Stomach (tissue), 19 donors: Measurements from ENCODE around the gene SIKE1. TPM values are rescaled to one million over a fixed set of nuclear protein-coding genes. Genes with fewer than 3 reads are reported as not detected.
"Not testable (repeated sequence)": the region's sequence is repeated elsewhere in the genome, so short reads cannot be mapped to it uniquely, and the experiment has no call there.

Experiments used
- DNase-seq, 2 donors: peaks; one replicate each; pipeline versions ENCODE4 v3.0.0 to v3.0.0-alpha.2; 2013 to 2019
- H3K27ac ChIP-seq, 5 donors: fragments of 200-600 bp in 4 of 5; sonication (generic) in 4 of 5; one replicate each; pipeline ENCODE4 v1.5.1; 2013 to 2019; ENCODE audit warnings: mild to moderate bottlenecking in 1 of 5, moderate library complexity in 1 of 5
- H3K27me3 ChIP-seq, 3 donors: fragments of 200-600 bp; sonication (generic); one replicate each; pipeline ENCODE4 v1.5.1; 2017 to 2019; ENCODE audit warnings: mixed run types in 1 of 3
- H3K36me3 ChIP-seq, 4 donors: fragments of 200-600 bp; sonication (generic); 1 replicate in 3 of 4; 2 replicates in 1 of 4; pipeline ENCODE4 v1.5.1; 2016 to 2019
- H3K4me1 ChIP-seq, 4 donors: fragments of 200-600 bp; sonication (generic); one replicate each; pipeline ENCODE4 v1.5.1; 2016 to 2019
- H3K4me3 ChIP-seq, 4 donors: fragments of 200-600 bp; sonication (generic) in 3 of 4; one replicate each; pipeline ENCODE4 v1.5.1; 2016 to 2019; ENCODE audit warnings: mild to moderate bottlenecking in 1 of 4
- H3K9me3 ChIP-seq, 4 donors: fragments of 200-600 bp; sonication (generic); one replicate each; pipeline ENCODE4 v1.5.1; 2016 to 2019
- CTCF ChIP-seq, 7 experiments: fragments of 450-650 bp in 4 of 7; fragments of 200-600 bp in 3 of 7; sonication (generic) in 3 of 7; IDR thresholded peaks; one replicate each; pipeline ENCODE4 v1.5.1; 2016 to 2019; ENCODE audit warnings: antibody characterized with exemption in 7 of 7, control low read depth in 2 of 7, mild to moderate bottlenecking in 1 of 7
- EP300 ChIP-seq: sonication (generic); formaldehyde crosslinking; IDR thresholded peaks from one replicate; pipeline ENCODE4 v1.6.1; 2017; ENCODE audit warnings: antibody characterized with exemption
- POLR2A ChIP-seq, 4 donors: fragments of 450-650 bp; IDR thresholded peaks; one replicate each; pipeline ENCODE4 v1.6.1; 2016; ENCODE audit warnings: antibody characterized with exemption in 4 of 4, control low read depth in 2 of 4, mild to moderate bottlenecking in 1 of 4, moderate library complexity in 1 of 4
- POLR2AphosphoS5 ChIP-seq, 3 donors: sonication (generic); formaldehyde crosslinking; IDR thresholded peaks; one replicate each; pipeline ENCODE4 v1.6.1; 2016; ENCODE audit warnings: antibody characterized with exemption in 3 of 3
- WGBS, 5 donors: extraction: QIAGEN DNeasy Blood & Tissue Kit in 3 of 5; methylation state at CpG; one replicate each; pipeline versions ENCODE4 v1.1.5 to v1.1.7; 2013 to 2018; 5-methylcytosine and 5-hydroxymethylcytosine counted together
- intact Hi-C: fragments of 100-400 bp; cut with DNase I; formaldehyde crosslinking; loops from one replicate; pipeline ENCODE4 v1.15.1; 2023; ENCODE audit warnings: low total_unique reads
- long read RNA-seq, 10 donors: transcript quantifications; one replicate each; lab custom pipeline, GENCODE V29; 2026
- polyA plus RNA-seq, 3 donors: library from polyadenylated mRNA; stranded (reverse); fragments of 200-250 nt; gene quantifications; one replicate each; pipeline ENCODE4 v1.2.3, GENCODE V29; 2013
- total RNA-seq, 5 donors: library from RNA; depleted of rRNA; stranded (reverse); fragments of >200 nt; gene quantifications; one replicate each; pipeline versions ENCODE4 v1.1.0 to v1.2.3, GENCODE V29; 2014 to 2016
- donor health status: healthy with polysubstance abuse.
- donor health status: Bipolar disorder and iron deficiency.
- donor health status: healthy.

Gene SIKE1
- total RNA-seq, result 100 to 1,000 TPM in 1 of 5 donors, 10 to 100 TPM in 4; 18.0 to 111 (median 23.7) TPM
- 10 to 100 TPM; 10.2 to 26.6 (median 13.9) TPM for polyA plus RNA-seq
- long read RNA-seq, donor 1, partial matches to known transcripts, result 0 of 1 reads
- long read RNA-seq, donor 1, other reads (novel, unspliced or antisense), result 0 of 1 reads
- long read RNA-seq, donor 2, partial matches to known transcripts, result 0 of 4 reads
- long read RNA-seq, donor 2, other reads (novel, unspliced or antisense), result 0 of 4 reads
- long read RNA-seq, donor 3, partial matches to known transcripts, result 0 of 6 reads
- long read RNA-seq, donor 3, other reads (novel, unspliced or antisense), result 0 of 6 reads
- long read RNA-seq, donor 4, full-length matches to known transcripts, result 2 of 2 reads
- long read RNA-seq, donor 4, partial matches to known transcripts, result 0 of 2 reads
- long read RNA-seq, donor 4, other reads (novel, unspliced or antisense), result 0 of 2 reads
- long read RNA-seq, donor 5, full-length matches to known transcripts, result 14 of 14 reads
- long read RNA-seq, donor 5, partial matches to known transcripts, result 0 of 14 reads
- long read RNA-seq, donor 5, other reads (novel, unspliced or antisense), result 0 of 14 reads
- long read RNA-seq, donor 6, result 0 reads
- long read RNA-seq, donor 7, full-length matches to known transcripts, result 6 of 6 reads
- long read RNA-seq, donor 7, partial matches to known transcripts, result 0 of 6 reads
- long read RNA-seq, donor 7, other reads (novel, unspliced or antisense), result 0 of 6 reads
- long read RNA-seq, donor 8, transcript SIKE1-201 (5 exons, 2,190 nt), result major isoform, 6 of 10 reads
- long read RNA-seq, donor 8, partial matches to known transcripts, result 0 of 10 reads
- long read RNA-seq, donor 8, other reads (novel, unspliced or antisense), result 0 of 10 reads
- long read RNA-seq, donor 9, transcript SIKE1-201 (5 exons, 2,190 nt), result major isoform, 7 of 8 reads
- long read RNA-seq, donor 9, partial matches to known transcripts, result 0 of 8 reads
- long read RNA-seq, donor 9, other reads (novel, unspliced or antisense), result 0 of 8 reads
- long read RNA-seq, donor 10, partial matches to known transcripts, result 0 of 1 reads
- long read RNA-seq, donor 10, other reads (novel, unspliced or antisense), result 0 of 1 reads

GRCh38 chr1:114780344-114781226, at the start of gene SIKE1:
Gene SIKE1, minus strand, starts transcription at chr1:114780685. Its CDS starts 78 bp downstream, at chr1:114780607.
- intact Hi-C loops, result no loop called here

GRCh38 chr1:114830075-114830474, 49.6 kb upstream of the SIKE1 start:
- H3K36me3 ChIP-seq, DNase-seq, H3K27me3 ChIP-seq, intact Hi-C loops, H3K4me1 ChIP-seq, H3K4me3 ChIP-seq, H3K27ac ChIP-seq, H3K9me3 ChIP-seq: not testable (repeated sequence)
- 53 to 80% (median 66%) methylated on average over 1 of the region's 1 CpG for WGBS, 5 donors

More at GRCh38 chr1:114780344-114781226, at the start of gene SIKE1:
- TF ChIP-seq EP300 (no peak), POLR2AphosphoS5 (IDR thresholded peaks at IDR 0.05) (peak; percentile 85 to 96 (median 90)), CTCF (IDR thresholded peaks at IDR 0.05) (peak in 1 of 7 experiments; percentile 23), POLR2A (IDR thresholded peaks at IDR 0.05) (peak in 1 of 4 donors; percentile 24)
- DNase-seq, result peak; percentile 95 to 98
- H3K4me3 ChIP-seq, result peak within 1 kb of the TSS; percentile 58 to 94 (median 88)
- H3K27ac ChIP-seq, result peak within 1 kb of the TSS; percentile 89 to 95 (median 90)
- no peaks in the 10 kb centered on the region for H3K27me3 ChIP-seq
- 16 to 28% (median 18%) methylated on average over 33 to 53 of the region's 53 CpGs for WGBS, 5 donors
- H3K36me3 ChIP-seq, result peaks cover 0 to 31% (median 29%) of the 10 kb centered on the region in 4 donors
- peaks cover 9 to 21% (median 20%) of the 10 kb centered on the region in 4 donors for H3K4me1 ChIP-seq
- no peaks in the 10 kb centered on the region for H3K9me3 ChIP-seq

- no peak overlapping the region for H3K27ac ChIP-seq
- DNase-seq, result no peak
- H3K4me3 ChIP-seq, result no peak overlapping the region
- TF ChIP-seq POLR2AphosphoS5 (IDR thresholded peaks at IDR 0.05) (no peak), EP300 (no peak), CTCF (IDR thresholded peaks at IDR 0.05) (no peak), POLR2A (IDR thresholded peaks at IDR 0.05) (no peak)
- WGBS, 5 donors, result 77 to 84% (median 82%) methylated on average over 5 of the region's 5 CpGs
- H3K27me3 ChIP-seq, result no peaks in the 10 kb centered on the region
- H3K9me3 ChIP-seq, result peaks cover 0 to 9% (median 4%) of the 10 kb centered on the region in 4 donors
- no peaks in the 10 kb centered on the region for H3K4me1 ChIP-seq
- intact Hi-C loops, result no loop called here
- no peaks in the 10 kb centered on the region for H3K36me3 ChIP-seq
Measured at GRCh38 chr1:114828251-114828650, 47.8 kb upstream of the SIKE1 start.

GRCh38 chr1:114821978-114822377, 41.5 kb upstream of the SIKE1 start:
- no peak for TF ChIP-seq CTCF (IDR thresholded peaks at IDR 0.05)
- TF ChIP-seq EP300, result no peak
- no peak for TF ChIP-seq POLR2AphosphoS5 (IDR thresholded peaks at IDR 0.05)
- no peak for TF ChIP-seq POLR2A (IDR thresholded peaks at IDR 0.05)
- no peaks in the 10 kb centered on the region for H3K36me3 ChIP-seq
- H3K27ac ChIP-seq, result no peak overlapping the region
- H3K9me3 ChIP-seq, result peaks cover 0 to 13% (median 5%) of the 10 kb centered on the region in 4 donors
- no peaks in the 10 kb centered on the region for H3K4me1 ChIP-seq
- no peaks in the 10 kb centered on the region for H3K27me3 ChIP-seq
- intact Hi-C loops, result no loop called here
- DNase-seq, result no peak
- H3K4me3 ChIP-seq, result no peak overlapping the region
